Middle frontal gyrus (tissue), 1 donor: Measurements from ENCODE around the gene KRTAP25-1.

Source experiments
- DNase-seq: peaks from one replicate; pipeline ENCODE4 v3.0.0-alpha.2; 2015; ENCODE audit warnings: low spot score; ENCODE audit errors: extremely low spot score

The KRTAP25-1 gene

GRCh38 chr21:30249936-30250335 lies 39.4 kb downstream of the KRTAP25-1 start:
- DNase-seq: no peak

DNA sequence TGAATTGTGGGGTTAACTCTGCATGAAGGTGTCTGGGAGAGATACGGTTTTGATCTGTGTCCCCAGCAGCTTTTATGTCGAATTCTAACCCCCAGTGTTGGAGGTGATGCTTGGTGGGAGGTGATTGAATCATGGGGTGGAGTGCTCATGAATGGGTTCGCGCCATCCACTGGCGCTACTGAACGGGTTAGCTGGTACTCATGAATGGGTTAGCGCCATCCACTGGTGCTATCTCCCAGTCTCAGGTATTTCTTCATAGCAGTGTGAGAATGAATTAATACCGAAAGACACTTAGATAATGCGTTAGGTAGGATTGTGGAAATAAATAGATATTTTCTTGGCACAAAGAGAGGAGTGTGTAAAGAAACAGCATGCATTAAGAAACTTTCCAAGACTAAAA lies 40.5 kb downstream of the KRTAP25-1 start:
- no peak for DNase-seq

- no peak for DNase-seq
Measured at GRCh38 chr21:30245061-30245460, 44.3 kb downstream of the KRTAP25-1 start.

DNA sequence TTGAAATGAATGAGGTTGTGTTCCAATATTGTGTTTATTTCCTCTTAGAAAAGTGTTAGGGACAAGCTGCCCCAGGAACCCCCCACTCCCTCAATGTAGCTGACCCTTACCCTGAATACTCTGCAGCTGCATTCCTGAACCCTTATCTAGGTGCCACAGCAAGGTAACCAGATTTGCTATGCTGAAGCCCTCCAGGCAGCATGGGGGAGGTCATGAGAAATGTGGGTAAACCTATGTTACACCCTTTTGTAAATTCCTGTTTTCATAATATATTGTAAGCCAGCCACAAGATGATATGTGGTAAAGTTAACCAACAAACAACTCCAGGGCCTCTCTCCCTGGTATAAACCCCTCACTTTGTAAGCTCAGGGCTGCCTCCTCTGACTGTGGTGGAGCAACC lies 45.6 kb downstream of the KRTAP25-1 start:
- no peak for DNase-seq

- DNase-seq: no peak
Measured at GRCh38 chr21:30240661-30241060, 48.7 kb downstream of the KRTAP25-1 start.
